ENCODE results near the gene S100A2. TPM values are rescaled to one million over a fixed set of nuclear protein-coding genes. Genes with fewer than 3 reads are reported as not detected.

S100A2 gene
- total and polyA plus RNA-seq, 2 experiments from 2014 or later, result 0.66 to 0.89 TPM

DNA sequence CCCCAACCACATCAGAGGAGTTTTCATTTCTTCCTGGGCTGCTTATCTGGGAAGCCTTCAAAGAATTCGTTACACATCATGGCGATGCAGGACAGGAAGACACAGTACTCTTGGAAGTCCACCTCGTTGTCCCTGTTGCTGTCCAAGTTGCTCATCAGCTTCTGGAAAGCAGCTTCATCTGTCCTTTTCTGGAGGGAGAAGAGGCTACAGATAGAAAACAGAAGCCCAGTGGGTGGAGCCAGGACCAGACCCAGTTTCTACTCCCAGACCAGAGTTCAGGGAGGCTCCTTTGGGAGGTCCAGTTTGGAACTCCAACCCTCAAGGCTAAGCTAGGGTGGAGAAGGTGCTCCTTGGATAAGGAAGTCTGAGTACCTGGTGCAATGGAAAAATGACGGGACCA is 21.9 kb downstream of the S100A2 start:
- H3K36me3 Mint-ChIP-seq (ENCODE audit: low read depth), result no peaks in the 10 kb centered on the region
- no peak for ATAC-seq

More for the DNA sequence above, 21.9 kb downstream of the S100A2 start:
- Histone ChIP-seq H3K4me2 (no peak overlapping the region), H2AFZ (no peak overlapping the region), H3K4me3 (no peak overlapping the region), H3K4me1 (ENCODE audit: insufficient read depth) (peaks cover 20% of the 10 kb centered on the region), H3K36me3 (ENCODE audit: insufficient read depth) (no peaks in the 10 kb centered on the region), H3K9me2 (ENCODE audit: insufficient read depth) (peaks cover 6% of the 10 kb centered on the region; the same call in 1 of the 2 replicates), H3F3A (replicated peaks; ENCODE audit: low read depth) (no peaks in the 10 kb centered on the region), H3K79me2 (replicated peaks; ENCODE audit: insufficient read depth) (no peaks in the 10 kb centered on the region), H4K20me1 (replicated peaks; ENCODE audit: insufficient read depth) (no peaks in the 10 kb centered on the region), H3K27ac (ENCODE audit: low read depth) (no peak overlapping the region), H3K27me3 (ENCODE audit: insufficient read depth) (no peaks in the 10 kb centered on the region)
- Mint-ChIP-seq H3K27ac (no peak overlapping the region), H3K4me3 (no peak overlapping the region), H3K27me3 (ENCODE audit: insufficient read depth, low read depth, poor library complexity) (peaks cover 14% of the 10 kb centered on the region), H3K4me1 (peaks cover 41% of the 10 kb centered on the region), H3K9me3 (no peaks in the 10 kb centered on the region; the same call in 2 of the 3 replicates)
- TF ChIP-seq EZH2phosphoT487 (IDR thresholded peaks at IDR 0.05; ENCODE audit: unreplicated experiment) (no peak), EZH2 (IDR thresholded peaks at IDR 0.05; ENCODE audit: low read depth, unreplicated experiment) (no peak), POLR2AphosphoS5 (IDR thresholded peaks at IDR 0.05; ENCODE audit: low read depth) (no peak), STAT1 (IDR thresholded peaks at IDR 0.05; ENCODE audit: unreplicated experiment) (no peak), NANOG (IDR thresholded peaks at IDR 0.05; ENCODE audit: borderline replicate concordance) (no peak), ZNF114 (CRISPR knock-in tag; IDR thresholded peaks at IDR 0.05) (no peak), CREB1 (CRISPR knock-in tag; IDR thresholded peaks at IDR 0.05; ENCODE audit: low read depth) (no peak), ZNF331 (CRISPR knock-in tag; IDR thresholded peaks at IDR 0.05; ENCODE audit: low read depth) (no peak)
- TF ChIP-seq, protein P1, sequence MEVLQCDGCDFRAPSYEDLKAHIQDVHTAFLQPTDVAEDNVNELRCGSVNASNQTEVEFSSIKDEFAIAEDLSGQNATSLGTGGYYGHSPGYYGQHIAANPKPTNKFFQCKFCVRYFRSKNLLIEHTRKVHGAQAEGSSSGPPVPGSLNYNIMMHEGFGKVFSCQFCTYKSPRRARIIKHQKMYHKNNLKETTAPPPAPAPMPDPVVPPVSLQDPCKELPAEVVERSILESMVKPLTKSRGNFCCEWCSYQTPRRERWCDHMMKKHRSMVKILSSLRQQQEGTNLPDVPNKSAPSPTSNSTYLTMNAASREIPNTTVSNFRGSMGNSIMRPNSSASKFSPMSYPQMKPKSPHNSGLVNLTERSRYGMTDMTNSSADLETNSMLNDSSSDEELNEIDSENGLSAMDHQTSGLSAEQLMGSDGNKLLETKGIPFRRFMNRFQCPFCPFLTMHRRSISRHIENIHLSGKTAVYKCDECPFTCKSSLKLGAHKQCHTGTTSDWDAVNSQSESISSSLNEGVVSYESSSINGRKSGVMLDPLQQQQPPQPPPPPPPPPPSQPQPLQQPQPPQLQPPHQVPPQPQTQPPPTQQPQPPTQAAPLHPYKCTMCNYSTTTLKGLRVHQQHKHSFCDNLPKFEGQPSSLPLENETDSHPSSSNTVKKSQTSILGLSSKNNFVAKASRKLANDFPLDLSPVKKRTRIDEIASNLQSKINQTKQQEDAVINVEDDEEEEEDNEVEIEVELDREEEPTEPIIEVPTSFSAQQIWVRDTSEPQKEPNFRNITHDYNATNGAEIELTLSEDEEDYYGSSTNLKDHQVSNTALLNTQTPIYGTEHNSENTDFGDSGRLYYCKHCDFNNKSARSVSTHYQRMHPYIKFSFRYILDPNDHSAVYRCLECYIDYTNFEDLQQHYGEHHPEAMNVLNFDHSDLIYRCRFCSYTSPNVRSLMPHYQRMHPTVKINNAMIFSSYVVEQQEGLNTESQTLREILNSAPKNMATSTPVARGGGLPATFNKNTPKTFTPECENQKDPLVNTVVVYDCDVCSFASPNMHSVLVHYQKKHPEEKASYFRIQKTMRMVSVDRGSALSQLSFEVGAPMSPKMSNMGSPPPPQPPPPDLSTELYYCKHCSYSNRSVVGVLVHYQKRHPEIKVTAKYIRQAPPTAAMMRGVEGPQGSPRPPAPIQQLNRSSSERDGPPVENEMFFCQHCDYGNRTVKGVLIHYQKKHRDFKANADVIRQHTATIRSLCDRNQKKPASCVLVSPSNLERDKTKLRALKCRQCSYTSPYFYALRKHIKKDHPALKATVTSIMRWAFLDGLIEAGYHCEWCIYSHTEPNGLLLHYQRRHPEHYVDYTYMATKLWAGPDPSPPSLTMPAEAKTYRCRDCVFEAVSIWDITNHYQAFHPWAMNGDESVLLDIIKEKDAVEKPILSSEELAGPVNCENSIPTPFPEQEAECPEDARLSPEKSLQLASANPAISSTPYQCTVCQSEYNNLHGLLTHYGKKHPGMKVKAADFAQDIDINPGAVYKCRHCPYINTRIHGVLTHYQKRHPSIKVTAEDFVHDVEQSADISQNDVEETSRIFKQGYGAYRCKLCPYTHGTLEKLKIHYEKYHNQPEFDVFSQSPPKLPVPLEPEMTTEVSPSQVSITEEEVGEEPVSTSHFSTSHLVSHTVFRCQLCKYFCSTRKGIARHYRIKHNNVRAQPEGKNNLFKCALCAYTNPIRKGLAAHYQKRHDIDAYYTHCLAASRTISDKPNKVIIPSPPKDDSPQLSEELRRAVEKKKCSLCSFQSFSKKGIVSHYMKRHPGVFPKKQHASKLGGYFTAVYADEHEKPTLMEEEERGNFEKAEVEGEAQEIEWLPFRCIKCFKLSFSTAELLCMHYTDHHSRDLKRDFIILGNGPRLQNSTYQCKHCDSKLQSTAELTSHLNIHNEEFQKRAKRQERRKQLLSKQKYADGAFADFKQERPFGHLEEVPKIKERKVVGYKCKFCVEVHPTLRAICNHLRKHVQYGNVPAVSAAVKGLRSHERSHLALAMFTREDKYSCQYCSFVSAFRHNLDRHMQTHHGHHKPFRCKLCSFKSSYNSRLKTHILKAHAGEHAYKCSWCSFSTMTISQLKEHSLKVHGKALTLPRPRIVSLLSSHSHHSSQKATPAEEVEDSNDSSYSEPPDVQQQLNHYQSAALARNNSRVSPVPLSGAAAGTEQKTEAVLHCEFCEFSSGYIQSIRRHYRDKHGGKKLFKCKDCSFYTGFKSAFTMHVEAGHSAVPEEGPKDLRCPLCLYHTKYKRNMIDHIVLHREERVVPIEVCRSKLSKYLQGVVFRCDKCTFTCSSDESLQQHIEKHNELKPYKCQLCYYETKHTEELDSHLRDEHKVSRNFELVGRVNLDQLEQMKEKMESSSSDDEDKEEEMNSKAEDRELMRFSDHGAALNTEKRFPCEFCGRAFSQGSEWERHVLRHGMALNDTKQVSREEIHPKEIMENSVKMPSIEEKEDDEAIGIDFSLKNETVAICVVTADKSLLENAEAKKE (CRISPR knock-in tag; IDR thresholded peaks at IDR 0.05), result no peak
- TF ChIP-seq, protein P2, sequence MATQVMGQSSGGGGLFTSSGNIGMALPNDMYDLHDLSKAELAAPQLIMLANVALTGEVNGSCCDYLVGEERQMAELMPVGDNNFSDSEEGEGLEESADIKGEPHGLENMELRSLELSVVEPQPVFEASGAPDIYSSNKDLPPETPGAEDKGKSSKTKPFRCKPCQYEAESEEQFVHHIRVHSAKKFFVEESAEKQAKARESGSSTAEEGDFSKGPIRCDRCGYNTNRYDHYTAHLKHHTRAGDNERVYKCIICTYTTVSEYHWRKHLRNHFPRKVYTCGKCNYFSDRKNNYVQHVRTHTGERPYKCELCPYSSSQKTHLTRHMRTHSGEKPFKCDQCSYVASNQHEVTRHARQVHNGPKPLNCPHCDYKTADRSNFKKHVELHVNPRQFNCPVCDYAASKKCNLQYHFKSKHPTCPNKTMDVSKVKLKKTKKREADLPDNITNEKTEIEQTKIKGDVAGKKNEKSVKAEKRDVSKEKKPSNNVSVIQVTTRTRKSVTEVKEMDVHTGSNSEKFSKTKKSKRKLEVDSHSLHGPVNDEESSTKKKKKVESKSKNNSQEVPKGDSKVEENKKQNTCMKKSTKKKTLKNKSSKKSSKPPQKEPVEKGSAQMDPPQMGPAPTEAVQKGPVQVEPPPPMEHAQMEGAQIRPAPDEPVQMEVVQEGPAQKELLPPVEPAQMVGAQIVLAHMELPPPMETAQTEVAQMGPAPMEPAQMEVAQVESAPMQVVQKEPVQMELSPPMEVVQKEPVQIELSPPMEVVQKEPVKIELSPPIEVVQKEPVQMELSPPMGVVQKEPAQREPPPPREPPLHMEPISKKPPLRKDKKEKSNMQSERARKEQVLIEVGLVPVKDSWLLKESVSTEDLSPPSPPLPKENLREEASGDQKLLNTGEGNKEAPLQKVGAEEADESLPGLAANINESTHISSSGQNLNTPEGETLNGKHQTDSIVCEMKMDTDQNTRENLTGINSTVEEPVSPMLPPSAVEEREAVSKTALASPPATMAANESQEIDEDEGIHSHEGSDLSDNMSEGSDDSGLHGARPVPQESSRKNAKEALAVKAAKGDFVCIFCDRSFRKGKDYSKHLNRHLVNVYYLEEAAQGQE (IDR thresholded peaks at IDR 0.05; ENCODE audit: unreplicated experiment), result no peak
- no peak for DNase-seq (ENCODE audit: low spot score)

Data from GM23338 (cell line).